Activated CD4-positive, CD25-positive, alpha-beta regulatory T cell treated with anti-CD3 and anti-CD28 coated beads, Interleukin-2, amount 50 U/mL, for 24 hours (primary cell): Measurements from ENCODE around the gene ANKRD13A.
A peak's percentile ranks its signal among the peaks of the same experiment; 100 is the strongest.

Experiments used
- ATAC-seq, 2 donors: fragments of 150-1000 bp; cut with Tn5 transposase; one replicate each; pipeline ENCODE4 v1.10.0; 2021; ENCODE audit warnings: mild to moderate bottlenecking in 1 of 2, moderate library complexity in 1 of 2

Gene ANKRD13A

GRCh38 chr12:109998904-109999648, at the start of gene ANKRD13A:
TSS of gene ANKRD13A (plus strand) at chr12:109999430. CDS start at chr12:109999689, 259 bp downstream.
- peak; percentile 65 to 67 for ATAC-seq

GRCh38 chr12:109950625-109951024, 48.6 kb upstream of the ANKRD13A start:
- ATAC-seq = no peak

- no peak for ATAC-seq
Measured at GRCh38 chr12:109951136-109951535, 48.1 kb upstream of the ANKRD13A start.

- no peak for ATAC-seq
Measured at GRCh38 chr12:109951751-109952150, 47.5 kb upstream of the ANKRD13A start.

GRCh38 chr12:109952160-109952858, 46.9 kb upstream of the ANKRD13A start:
- ATAC-seq = peak; percentile 48 to 51

GRCh38 chr12:109952873-109953272, 46.4 kb upstream of the ANKRD13A start:
- ATAC-seq = no peak

GRCh38 chr12:109953656-109954055, 45.6 kb upstream of the ANKRD13A start:
- no peak for ATAC-seq

GRCh38 chr12:109958374-109958773, 40.9 kb upstream of the ANKRD13A start:
- ATAC-seq = no peak

GRCh38 chr12:109959411-109960093, 39.7 kb upstream of the ANKRD13A start:
- no peak for ATAC-seq

GRCh38 chr12:109961201-109961600, 38.0 kb upstream of the ANKRD13A start:
- no peak for ATAC-seq

GRCh38 chr12:109961612-109962011, 37.6 kb upstream of the ANKRD13A start:
- ATAC-seq = no peak

- no peak for ATAC-seq
Measured at GRCh38 chr12:109962398-109962797, 36.8 kb upstream of the ANKRD13A start.

GRCh38 chr12:109963330-109963729, 35.9 kb upstream of the ANKRD13A start:
- ATAC-seq = no peak

GRCh38 chr12:109963743-109964429, 35.3 kb upstream of the ANKRD13A start:
- ATAC-seq = no peak

- no peak for ATAC-seq
Measured at GRCh38 chr12:109966546-109966945, 32.7 kb upstream of the ANKRD13A start.

- peak; percentile 48 to 54 for ATAC-seq
Measured at GRCh38 chr12:109967383-109968031, 31.7 kb upstream of the ANKRD13A start.

- peak; percentile 81 for ATAC-seq
Measured at GRCh38 chr12:109968032-109968420, 31.2 kb upstream of the ANKRD13A start.

GRCh38 chr12:109968801-109969200, 30.4 kb upstream of the ANKRD13A start:
- no peak for ATAC-seq

GRCh38 chr12:109972821-109973220, 26.4 kb upstream of the ANKRD13A start:
- ATAC-seq = no peak

GRCh38 chr12:109981311-109981710, 17.9 kb upstream of the ANKRD13A start:
- peak; percentile 100 for ATAC-seq

- no peak for ATAC-seq
Measured at GRCh38 chr12:109982210-109982609, 17.0 kb upstream of the ANKRD13A start.

GRCh38 chr12:109983432-109984142, 15.6 kb upstream of the ANKRD13A start:
- no peak for ATAC-seq
